Right lung (tissue), 5 donors: ENCODE data around the gene CFAP119. TPM values are rescaled to one million over a fixed set of nuclear protein-coding genes. Genes with fewer than 3 reads are reported as not detected.

Source experiments
- DNase-seq, 2 donors: peaks; one replicate each; pipeline ENCODE4 v3.0.0-alpha.2; 2013
- polyA plus RNA-seq, 5 donors: library from polyadenylated mRNA; unstranded; fragments of 120-200 nt; gene quantifications; one replicate each; pipeline versions ENCODE4 v1.2.1 to v1.2.3, GENCODE V29; 2013; ENCODE audit warnings: inconsistent platforms in 1 of 5, low replicate concordance in 1 of 5; ENCODE audit not compliant: insufficient read length in 5 of 5, insufficient read depth in 1 of 5

CFAP119 gene
- polyA plus RNA-seq, 5 donors, result 4.0 to 8.1 (median 6.1) TPM

DNA sequence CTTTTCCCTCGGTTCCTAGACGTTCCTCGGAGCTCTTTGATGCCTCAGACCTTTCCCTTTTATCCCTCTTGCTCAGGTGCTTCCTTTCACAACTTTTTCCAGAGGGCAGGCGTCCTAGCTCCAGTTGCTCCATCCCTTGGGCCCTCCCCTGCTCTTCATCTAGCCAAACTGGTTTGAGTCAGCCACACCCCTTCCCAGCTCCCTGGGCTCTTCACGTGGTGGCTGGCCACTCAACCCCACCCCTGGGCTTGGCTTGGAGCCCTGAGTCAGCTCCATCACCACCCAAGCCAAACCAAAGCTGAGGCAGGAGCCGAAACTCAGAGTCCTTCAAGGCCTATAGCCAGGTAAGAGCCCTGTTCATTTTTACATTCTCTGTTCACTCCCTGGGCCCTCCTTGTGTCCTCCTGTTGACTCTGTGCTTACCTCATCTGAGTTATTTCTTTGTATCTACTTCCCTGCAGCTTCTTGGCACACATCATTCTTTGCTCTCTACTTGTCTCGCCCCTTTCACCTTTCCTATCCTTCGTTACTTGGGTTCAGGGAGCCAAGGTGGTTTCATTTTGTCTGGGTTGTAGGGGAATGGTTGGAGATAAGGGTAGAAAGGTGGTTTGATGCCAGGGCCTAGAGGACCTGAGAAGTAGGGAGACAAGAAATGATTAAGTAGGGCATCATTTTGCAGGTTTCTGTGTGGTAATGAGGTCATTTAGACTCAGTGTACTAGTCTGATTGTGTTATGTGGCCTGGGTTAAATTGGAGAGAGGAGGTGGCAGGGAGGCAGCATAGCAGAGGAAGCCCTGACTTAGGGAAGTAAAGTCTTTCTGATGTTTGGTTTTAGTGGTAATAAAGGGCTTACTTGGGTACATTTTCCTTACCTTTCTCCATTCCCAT lies 21.3 kb downstream of the CFAP119 start:
- DNase-seq, result peak; percentile 72 to 75

DNA sequence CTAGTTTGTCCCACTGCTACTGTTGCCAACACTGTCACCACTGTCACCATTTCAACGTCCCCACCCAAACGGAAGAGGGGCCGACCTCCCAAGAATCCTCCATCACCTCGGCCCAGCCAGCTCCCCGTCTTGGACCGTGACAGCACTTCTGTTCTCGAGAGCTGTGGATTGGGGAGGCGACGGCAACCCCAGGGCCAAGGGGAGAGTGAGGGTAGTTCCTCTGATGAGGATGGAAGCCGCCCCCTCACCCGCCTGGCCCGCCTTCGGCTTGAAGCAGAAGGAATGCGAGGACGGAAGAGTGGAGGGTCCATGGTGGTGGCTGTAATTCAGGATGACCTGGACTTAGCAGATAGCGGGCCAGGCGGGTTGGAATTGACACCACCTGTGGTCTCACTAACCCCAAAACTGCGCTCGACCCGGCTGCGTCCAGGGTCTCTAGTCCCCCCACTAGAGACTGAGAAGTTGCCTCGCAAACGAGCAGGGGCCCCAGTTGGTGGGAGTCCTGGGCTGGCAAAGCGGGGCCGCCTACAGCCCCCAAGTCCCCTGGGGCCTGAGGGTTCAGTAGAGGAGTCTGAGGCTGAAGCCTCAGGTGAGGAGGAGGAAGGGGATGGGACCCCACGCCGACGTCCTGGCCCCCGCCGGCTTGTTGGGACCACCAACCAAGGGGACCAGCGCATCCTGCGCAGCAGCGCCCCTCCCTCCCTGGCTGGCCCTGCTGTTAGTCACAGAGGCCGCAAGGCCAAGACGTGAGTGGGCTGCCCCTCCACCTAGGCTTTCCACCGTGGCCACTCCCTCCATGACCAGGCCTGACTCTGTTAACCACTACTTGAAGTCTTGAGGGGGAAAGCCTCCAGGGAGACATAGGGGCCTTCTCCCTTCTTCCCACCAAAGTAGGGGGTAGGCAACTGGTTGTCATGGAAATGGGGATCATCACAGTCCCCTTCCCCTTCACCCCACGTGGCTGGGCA lies 22.6 kb downstream of the CFAP119 start:
- no peak for DNase-seq

- DNase-seq, result no peak
These were observed 23.8 kb downstream of the CFAP119 start for GRCh38 chr16:30737794-30738648.

DNA sequence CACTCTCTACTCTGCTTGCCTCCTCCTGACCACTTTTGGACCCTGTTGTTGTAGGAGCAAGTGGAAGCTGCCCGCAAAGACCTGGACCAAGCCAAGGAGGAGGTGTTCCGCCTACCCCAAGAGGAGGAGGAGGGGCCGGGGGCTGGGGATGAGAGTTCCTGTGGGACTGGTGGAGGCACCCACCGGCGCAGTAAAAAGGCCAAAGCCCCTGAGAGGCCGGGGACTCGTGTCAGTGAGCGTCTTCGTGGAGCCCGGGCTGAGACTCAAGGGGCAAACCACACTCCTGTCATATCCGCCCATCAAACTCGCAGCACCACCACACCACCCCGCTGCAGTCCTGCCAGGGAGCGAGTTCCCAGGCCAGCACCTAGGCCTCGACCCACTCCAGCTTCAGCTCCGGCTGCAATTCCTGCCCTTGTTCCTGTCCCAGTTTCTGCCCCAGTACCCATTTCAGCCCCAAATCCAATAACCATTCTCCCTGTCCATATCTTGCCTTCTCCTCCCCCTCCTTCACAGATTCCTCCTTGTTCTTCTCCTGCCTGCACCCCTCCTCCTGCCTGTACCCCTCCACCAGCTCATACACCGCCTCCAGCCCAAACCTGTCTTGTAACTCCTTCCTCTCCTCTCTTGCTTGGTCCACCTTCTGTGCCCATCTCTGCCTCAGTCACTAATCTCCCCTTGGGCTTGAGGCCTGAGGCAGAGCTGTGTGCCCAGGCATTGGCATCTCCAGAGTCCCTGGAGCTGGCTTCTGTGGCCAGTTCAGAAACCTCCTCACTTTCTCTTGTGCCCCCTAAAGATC lies 24.7 kb downstream of the CFAP119 start:
- no peak for DNase-seq

GRCh38 chr16:30731411-30731810 lies 30.5 kb downstream of the CFAP119 start:
- DNase-seq, result no peak

- DNase-seq, result no peak
These were observed 32.8 kb downstream of the CFAP119 start for GRCh38 chr16:30728899-30729672.

- no peak for DNase-seq
These were observed 33.5 kb downstream of the CFAP119 start for GRCh38 chr16:30728321-30728720.

GRCh38 chr16:30725418-30725792 lies 36.5 kb downstream of the CFAP119 start:
- DNase-seq, result no peak

DNA sequence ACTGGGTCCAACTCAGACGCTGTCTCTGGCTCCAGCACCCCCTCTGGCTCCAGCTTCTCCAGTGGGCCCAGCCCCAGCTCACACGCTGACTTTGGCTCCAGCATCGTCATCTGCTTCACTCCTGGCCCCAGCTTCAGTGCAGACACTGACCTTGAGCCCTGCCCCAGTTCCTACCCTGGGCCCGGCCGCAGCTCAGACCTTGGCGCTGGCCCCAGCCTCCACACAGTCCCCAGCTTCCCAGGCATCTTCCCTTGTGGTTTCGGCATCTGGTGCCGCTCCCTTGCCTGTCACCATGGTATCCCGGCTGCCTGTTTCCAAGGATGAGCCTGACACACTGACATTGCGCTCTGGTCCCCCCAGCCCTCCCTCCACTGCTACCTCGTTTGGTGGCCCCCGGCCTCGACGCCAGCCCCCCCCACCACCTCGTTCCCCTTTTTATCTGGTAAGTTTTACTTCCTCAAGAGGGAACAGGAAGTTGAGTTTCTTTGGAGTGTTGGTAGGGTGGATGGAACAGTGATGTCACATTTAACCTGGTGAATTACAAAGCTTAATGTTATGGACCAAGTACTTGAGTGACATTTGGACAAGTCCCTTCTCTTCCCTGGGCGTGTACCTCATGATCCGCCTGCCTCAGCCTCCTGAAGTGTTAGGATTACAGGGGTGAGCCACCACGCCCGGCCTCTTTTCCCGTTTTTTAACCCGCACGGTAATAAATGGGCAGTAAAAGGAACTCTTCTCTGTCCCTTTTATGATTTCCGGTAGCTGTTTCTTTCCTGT lies 37.0 kb downstream of the CFAP119 start:
- no peak for DNase-seq

DNA sequence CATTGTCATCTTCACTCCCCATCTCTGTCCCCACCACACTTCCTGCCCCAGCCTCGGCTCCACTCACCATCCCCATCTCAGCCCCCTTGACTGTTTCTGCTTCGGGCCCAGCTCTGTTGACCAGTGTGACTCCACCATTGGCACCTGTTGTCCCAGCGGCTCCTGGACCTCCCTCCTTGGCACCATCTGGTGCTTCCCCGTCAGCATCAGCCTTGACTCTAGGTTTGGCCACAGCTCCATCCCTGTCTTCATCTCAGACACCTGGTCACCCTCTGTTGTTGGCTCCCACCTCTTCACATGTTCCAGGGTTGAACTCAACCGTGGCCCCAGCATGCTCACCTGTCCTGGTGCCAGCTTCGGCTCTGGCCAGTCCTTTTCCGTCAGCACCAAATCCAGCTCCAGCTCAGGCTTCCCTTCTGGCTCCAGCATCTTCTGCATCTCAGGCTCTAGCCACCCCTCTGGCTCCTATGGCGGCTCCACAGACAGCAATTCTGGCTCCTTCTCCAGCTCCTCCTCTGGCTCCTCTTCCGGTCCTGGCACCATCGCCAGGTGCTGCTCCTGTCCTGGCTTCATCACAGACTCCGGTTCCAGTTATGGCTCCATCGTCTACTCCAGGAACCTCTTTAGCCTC lies 38.0 kb downstream of the CFAP119 start:
- DNase-seq, result no peak

DNA sequence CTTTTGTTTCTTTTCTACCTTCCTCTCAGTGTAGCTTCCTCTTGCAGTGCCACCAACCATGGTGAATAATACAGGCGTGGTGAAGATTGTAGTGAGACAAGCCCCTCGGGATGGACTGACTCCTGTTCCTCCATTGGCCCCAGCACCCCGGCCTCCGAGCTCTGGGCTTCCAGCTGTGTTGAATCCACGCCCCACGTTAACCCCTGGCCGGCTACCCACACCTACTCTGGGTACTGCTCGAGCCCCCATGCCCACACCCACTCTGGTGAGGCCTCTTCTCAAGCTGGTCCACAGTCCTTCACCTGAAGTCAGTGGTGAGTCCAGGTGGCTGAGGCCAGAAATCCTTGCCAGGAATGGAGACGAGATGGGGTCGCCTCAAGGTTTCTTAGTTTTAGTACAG lies 38.9 kb downstream of the CFAP119 start:
- DNase-seq, result no peak

DNA sequence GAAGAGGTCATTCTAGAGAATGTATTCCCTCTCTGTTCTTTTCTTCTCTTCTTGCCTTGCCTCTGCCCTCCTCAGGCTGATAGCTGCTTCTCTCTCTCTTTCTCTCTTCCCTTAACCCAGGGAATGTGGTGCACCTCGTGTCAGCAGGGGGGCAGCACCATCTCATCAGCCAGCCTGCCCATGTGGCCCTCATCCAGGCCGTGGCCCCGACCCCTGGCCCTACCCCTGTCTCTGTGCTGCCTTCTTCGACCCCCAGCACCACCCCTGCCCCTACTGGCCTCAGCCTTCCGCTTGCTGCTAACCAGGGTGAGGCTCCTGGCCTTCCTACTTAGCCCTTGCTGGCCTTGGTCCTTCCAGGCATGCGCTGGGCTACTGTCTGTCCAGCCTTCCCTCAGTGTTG lies 39.4 kb downstream of the CFAP119 start:
- no peak for DNase-seq

DNA sequence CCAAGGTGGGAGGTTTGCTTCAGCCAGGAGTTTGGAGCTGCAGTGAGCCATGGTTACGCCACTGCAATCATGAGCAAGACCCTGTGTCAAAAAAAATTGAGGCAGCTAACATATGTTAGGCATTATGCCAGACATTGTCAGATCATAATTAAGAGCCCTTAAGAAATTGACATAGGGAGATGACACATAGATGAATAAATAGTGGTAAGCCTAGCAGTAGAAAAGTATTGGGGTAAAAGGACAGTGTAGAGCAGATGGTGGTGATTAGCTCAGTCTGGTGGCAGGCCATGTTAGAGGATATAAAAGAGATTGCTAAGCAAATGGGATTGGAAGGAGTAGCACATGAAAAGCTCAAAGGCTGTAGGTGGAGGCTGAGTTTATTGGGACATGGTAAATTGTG lies 40.3 kb downstream of the CFAP119 start:
- DNase-seq, result no peak

- DNase-seq, result no peak
These were observed 40.7 kb downstream of the CFAP119 start for GRCh38 chr16:30721167-30721566.

- DNase-seq, result no peak
These were observed 41.2 kb downstream of the CFAP119 start for GRCh38 chr16:30720694-30721093.

DNA sequence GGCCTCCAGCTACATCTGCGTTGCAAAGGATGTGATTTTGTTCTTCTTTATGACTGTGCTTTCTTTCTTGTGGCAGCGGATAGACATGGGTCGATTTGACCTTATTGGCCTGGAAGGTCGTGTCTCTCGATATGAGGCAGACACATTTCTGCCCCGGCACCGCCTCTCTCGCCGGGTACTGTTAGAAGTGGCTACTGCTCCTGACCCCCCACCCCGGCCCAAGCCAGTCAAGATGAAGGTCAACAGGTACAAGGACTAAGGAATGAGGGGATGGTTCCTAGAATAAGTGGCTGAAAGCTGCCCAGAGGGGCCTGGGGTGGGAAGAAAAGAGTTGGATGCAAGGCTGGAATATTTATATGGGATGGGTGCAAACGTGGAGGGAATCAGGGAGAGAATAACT lies 41.8 kb downstream of the CFAP119 start:
- no peak for DNase-seq

GRCh38 chr16:30715750-30716445 lies 46.0 kb downstream of the CFAP119 start:
- DNase-seq, result no peak

GRCh38 chr16:30711712-30712111 lies 50.1 kb downstream of the CFAP119 start:
- no peak for DNase-seq
